ENCODE measurements around the gene NTSR2.

DNA sequence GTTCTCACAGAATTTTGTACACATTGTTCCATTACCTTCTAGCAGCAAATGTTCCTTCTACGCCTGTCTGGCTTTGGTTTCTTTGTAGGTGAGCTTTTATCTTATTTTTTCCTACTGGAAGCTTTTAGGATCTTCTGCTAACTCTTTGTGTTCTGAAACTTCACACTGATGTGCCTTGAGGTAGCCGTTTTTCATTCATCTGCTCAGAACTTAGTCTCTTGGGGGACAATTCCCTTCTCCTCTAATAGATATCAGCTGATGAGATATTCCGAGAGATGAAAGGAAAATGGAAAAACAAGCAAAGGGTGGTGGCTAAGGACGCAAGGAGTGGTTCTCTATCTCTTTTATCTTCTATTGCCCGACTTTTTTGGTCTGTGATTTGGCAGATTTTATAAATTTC lies 48.6 kb upstream of the NTSR2 start:
- TF ChIP-seq CTCF (IDR thresholded peaks at IDR 0.05; ENCODE audit: low read length) (no peak), EZH2 (optimal IDR thresholded peaks at IDR 0.05; ENCODE audit: low read depth, low read length) (no peak), EZH2phosphoT487 (IDR thresholded peaks at IDR 0.05; ENCODE audit: low read length) (no peak)

Measured in MM.1S (cell line).